OCI-LY1 (cell line): ENCODE measurements around the gene HOXC11.

ENCODE experiments used
- CTCF ChIP-seq: fragments of 200-600 bp; sonication (generic), shearing (Covaris generic); IDR thresholded peaks from 2 replicates; pipeline ENCODE4 v1.5.1; 2017; ENCODE audit warnings: mild to moderate bottlenecking, antibody characterized with exemption, low read length, moderate library complexity, mixed read lengths
- EZH2 ChIP-seq: fragments of 200-600 bp; sonication (generic), shearing (Covaris generic); IDR thresholded peaks from 2 replicates; pipeline ENCODE4 v1.8.0; 2017; ENCODE audit warnings: borderline replicate concordance, mixed run types, mild to moderate bottlenecking, antibody characterized with exemption, low read length, moderate library complexity, mixed read lengths

- TF ChIP-seq CTCF (no peak), EZH2 (no peak)
These were observed 25.4 kb downstream of the HOXC11 start for GRCh38 chr12:53998110-53998899.
